HL-60 (cell line): Measurements from ENCODE around the gene SLC5A1.

Experiments used
- CTCF ChIP-seq: IDR thresholded peaks from one replicate; pipeline ENCODE4 v1.5.1; 2011; ENCODE audit warnings: low read length, control low read depth, inconsistent platforms; ENCODE audit not compliant: insufficient read depth
- POLR2AphosphoS5 ChIP-seq: IDR thresholded peaks from 2 replicates; pipeline ENCODE4 v1.6.1; 2012; ENCODE audit warnings: low read depth
- REST ChIP-seq: IDR thresholded peaks from 2 replicates; pipeline ENCODE4 v1.6.1; 2012; ENCODE audit warnings: low read depth; ENCODE audit not compliant: insufficient replicate concordance

GRCh38 chr22:32031466-32031865 lies 11.6 kb upstream of the SLC5A1 start:
- TF ChIP-seq CTCF (no peak), POLR2AphosphoS5 (no peak), REST (no peak)
